H9 (cell line): Measurements from ENCODE around the gene TNP2. TPM values are rescaled to one million over a fixed set of nuclear protein-coding genes. Genes with fewer than 3 reads are reported as not detected.

Experiments
- DNase-seq: peaks from one replicate; pipeline ENCODE4 v3.0.0-alpha.2; 2017
- H2AFZ ChIP-seq: one replicate; pipeline ENCODE4 v1.6.1; 2013; ENCODE audit warnings: mild to moderate bottlenecking, low read length, control low read depth, moderate library complexity
- H2AK5ac ChIP-seq: 2 replicates; pipeline ENCODE4 v1.6.1; 2013; ENCODE audit warnings: low read length, control low read depth, mixed read lengths; ENCODE audit not compliant: insufficient read length
- H2BK120ac ChIP-seq: one replicate; pipeline ENCODE4 v1.6.1; 2013; ENCODE audit warnings: low read depth, mild to moderate bottlenecking, low read length, control low read depth, inconsistent platforms; ENCODE audit not compliant: poor library complexity, severe bottlenecking
- H2BK12ac ChIP-seq: 2 replicates; pipeline ENCODE4 v1.6.1; 2013; ENCODE audit warnings: low read length, control low read depth, mixed read lengths, low read depth; ENCODE audit not compliant: insufficient read length
- H2BK15ac ChIP-seq: 2 replicates; pipeline ENCODE4 v1.6.1; 2013; ENCODE audit warnings: low read depth, low read length, control low read depth
- H2BK20ac ChIP-seq: one replicate; pipeline ENCODE4 v1.6.1; 2013; ENCODE audit warnings: low read depth, mild to moderate bottlenecking, low read length, control low read depth, inconsistent platforms; ENCODE audit not compliant: poor library complexity, severe bottlenecking
- H2BK5ac ChIP-seq: 2 replicates; pipeline ENCODE4 v1.6.1; 2013; ENCODE audit warnings: low read length, control low read depth, mixed read lengths; ENCODE audit not compliant: insufficient read length
- H3K14ac ChIP-seq: 2 replicates; pipeline ENCODE4 v1.6.1; 2013; ENCODE audit warnings: low read length, control low read depth; ENCODE audit not compliant: insufficient read depth
- H3K18ac ChIP-seq: 2 replicates; pipeline ENCODE4 v1.6.1; 2013; ENCODE audit warnings: low read depth, mild to moderate bottlenecking, mixed read lengths, low read length, control low read depth; ENCODE audit not compliant: insufficient read length
- H3K23ac ChIP-seq: 2 replicates; pipeline ENCODE4 v1.6.1; 2013; ENCODE audit warnings: low read length, control low read depth, mixed read lengths, low read depth; ENCODE audit not compliant: insufficient read length
- H3K23me2 ChIP-seq: 2 replicates; pipeline ENCODE4 v1.6.1; 2013; ENCODE audit warnings: low read depth, mild to moderate bottlenecking, mixed read lengths, low read length, control low read depth; ENCODE audit not compliant: insufficient read length, poor library complexity, severe bottlenecking
- H3K27ac ChIP-seq: 2 replicates; pipeline ENCODE4 v1.5.1; 2013; ENCODE audit warnings: low read length, control low read depth, mixed read lengths, low read depth; ENCODE audit not compliant: insufficient read length
- H3K27me3 ChIP-seq: 2 replicates; pipeline ENCODE4 v1.6.1; 2013; ENCODE audit warnings: low read length, control low read depth, inconsistent platforms; ENCODE audit not compliant: insufficient read depth
- H3K4ac ChIP-seq: 2 replicates; pipeline ENCODE4 v1.6.1; 2013; ENCODE audit warnings: low read depth, mild to moderate bottlenecking, control low read depth, inconsistent platforms, low read length, moderate library complexity
- H3K4me1 ChIP-seq: 2 replicates; pipeline ENCODE4 v1.6.1; 2013; ENCODE audit warnings: low read length, control low read depth, inconsistent platforms; ENCODE audit not compliant: insufficient read depth
- H3K4me2 ChIP-seq: 2 replicates; pipeline ENCODE4 v1.6.1; 2013; ENCODE audit warnings: low read length, control low read depth, mixed read lengths; ENCODE audit not compliant: insufficient read length, insufficient read depth
- H3K56ac ChIP-seq: 2 replicates; pipeline ENCODE4 v1.6.1; 2013; ENCODE audit warnings: low read depth, mild to moderate bottlenecking, mixed read lengths, low read length, control low read depth; ENCODE audit not compliant: insufficient read length
- H3K79me1 ChIP-seq: 2 replicates; pipeline ENCODE4 v1.6.1; 2013; ENCODE audit warnings: low read depth, mild to moderate bottlenecking, moderate library complexity, low read length, control low read depth, inconsistent platforms; ENCODE audit not compliant: insufficient read depth, poor library complexity, severe bottlenecking
- H3K79me2 ChIP-seq: 2 replicates; pipeline ENCODE4 v1.6.1; 2013; ENCODE audit warnings: low read length, control low read depth, inconsistent platforms; ENCODE audit not compliant: insufficient read depth
- H3K9ac ChIP-seq: 2 replicates; pipeline ENCODE4 v1.6.1; 2013; ENCODE audit warnings: low read length, control low read depth, mixed read lengths; ENCODE audit not compliant: insufficient read length; ENCODE audit errors: extremely low read depth
- H3K9me3 ChIP-seq: one replicate; pipeline ENCODE4 v1.6.1; 2013; ENCODE audit warnings: low read depth, low read length, inconsistent platforms; ENCODE audit not compliant: control insufficient read depth
- H3T11ph ChIP-seq: one replicate; pipeline ENCODE4 v1.6.1; 2013; ENCODE audit warnings: mild to moderate bottlenecking, low read length, control low read depth, inconsistent platforms
- H4K20me1 ChIP-seq: one replicate; pipeline ENCODE4 v1.6.1; 2013; ENCODE audit not compliant: control insufficient read depth, insufficient read length, insufficient read depth
- H4K5ac ChIP-seq: 2 replicates; pipeline ENCODE4 v1.6.1; 2013; ENCODE audit warnings: low read depth, mild to moderate bottlenecking, mixed read lengths, low read length, control low read depth; ENCODE audit not compliant: insufficient read length
- H4K8ac ChIP-seq: replicated peaks from 2 replicates; pipeline ENCODE4 v1.6.1; 2013; ENCODE audit warnings: low read length, control low read depth, mixed read lengths, low read depth; ENCODE audit not compliant: insufficient read length
- H4K91ac ChIP-seq: 2 replicates; pipeline ENCODE4 v1.6.1; 2013; ENCODE audit warnings: low read depth, mild to moderate bottlenecking, moderate library complexity, mixed read lengths, low read length, control low read depth; ENCODE audit not compliant: insufficient read length
- H3K27ac Mint-ChIP-seq, 3 experiments: 2 replicates in 2 of 3; 3 replicates in 1 of 3; pipeline ENCODE4 v1.8.0; 2020 to 2021; ENCODE audit warnings: mixed read lengths in 3 of 3, mild to moderate bottlenecking in 1 of 3, moderate library complexity in 1 of 3
- H3K27me3 Mint-ChIP-seq: 2 replicates; pipeline ENCODE4 v1.8.0; 2021; ENCODE audit warnings: low read depth, mild to moderate bottlenecking, moderate library complexity, mixed read lengths
- H3K36me3 Mint-ChIP-seq, 3 experiments: 2 replicates in 2 of 3; 3 replicates in 1 of 3; pipeline ENCODE4 v1.8.0; 2020 to 2021; ENCODE audit warnings: low read depth in 3 of 3, mixed read lengths in 3 of 3; ENCODE audit not compliant: insufficient read depth in 1 of 3
- H3K4me1 Mint-ChIP-seq, 2 experiments: 2 replicates each; pipeline ENCODE4 v1.8.0; 2020; ENCODE audit warnings: mixed read lengths in 2 of 2
- H3K4me3 Mint-ChIP-seq, 2 experiments: 2 replicates in 1 of 2; 3 replicates in 1 of 2; pipeline ENCODE4 v1.8.0; 2020 to 2021; ENCODE audit warnings: mild to moderate bottlenecking in 2 of 2, mixed read lengths in 2 of 2, moderate library complexity in 1 of 2
- H3K9me3 Mint-ChIP-seq, 2 experiments: 2 replicates in 1 of 2; 3 replicates in 1 of 2; pipeline ENCODE4 v1.8.0; 2020; ENCODE audit warnings: mild to moderate bottlenecking in 2 of 2, mixed read lengths in 2 of 2, moderate library complexity in 1 of 2
- WGBS: extraction: QIAGEN DNeasy Blood & Tissue Kit; methylation state at CpG from one replicate; pipeline ENCODE4 v1.1.7; 2013; ENCODE audit warnings: missing lambda C conversion rate, low lambda C conversion rate, mixed read lengths; ENCODE audit not compliant: insufficient read length; ENCODE audit errors: extremely low coverage; 5-methylcytosine and 5-hydroxymethylcytosine counted together
- total RNA-seq: library from RNA; stranded (reverse); gene quantifications from 2 replicates; pipeline ENCODE4 v1.2.1, GENCODE V29; 2021
- TF ChIP-seq, protein P1 (sequence below): fragments of 200-600 bp; sonication (generic); conservative IDR thresholded peaks from 3 replicates; pipeline ENCODE4 v1.8.0; 2021; ENCODE audit warnings: antibody characterized with exemption, mild to moderate bottlenecking

The TNP2 gene
- total RNA-seq, 1 experiment from 2014 or later = not detected

DNA sequence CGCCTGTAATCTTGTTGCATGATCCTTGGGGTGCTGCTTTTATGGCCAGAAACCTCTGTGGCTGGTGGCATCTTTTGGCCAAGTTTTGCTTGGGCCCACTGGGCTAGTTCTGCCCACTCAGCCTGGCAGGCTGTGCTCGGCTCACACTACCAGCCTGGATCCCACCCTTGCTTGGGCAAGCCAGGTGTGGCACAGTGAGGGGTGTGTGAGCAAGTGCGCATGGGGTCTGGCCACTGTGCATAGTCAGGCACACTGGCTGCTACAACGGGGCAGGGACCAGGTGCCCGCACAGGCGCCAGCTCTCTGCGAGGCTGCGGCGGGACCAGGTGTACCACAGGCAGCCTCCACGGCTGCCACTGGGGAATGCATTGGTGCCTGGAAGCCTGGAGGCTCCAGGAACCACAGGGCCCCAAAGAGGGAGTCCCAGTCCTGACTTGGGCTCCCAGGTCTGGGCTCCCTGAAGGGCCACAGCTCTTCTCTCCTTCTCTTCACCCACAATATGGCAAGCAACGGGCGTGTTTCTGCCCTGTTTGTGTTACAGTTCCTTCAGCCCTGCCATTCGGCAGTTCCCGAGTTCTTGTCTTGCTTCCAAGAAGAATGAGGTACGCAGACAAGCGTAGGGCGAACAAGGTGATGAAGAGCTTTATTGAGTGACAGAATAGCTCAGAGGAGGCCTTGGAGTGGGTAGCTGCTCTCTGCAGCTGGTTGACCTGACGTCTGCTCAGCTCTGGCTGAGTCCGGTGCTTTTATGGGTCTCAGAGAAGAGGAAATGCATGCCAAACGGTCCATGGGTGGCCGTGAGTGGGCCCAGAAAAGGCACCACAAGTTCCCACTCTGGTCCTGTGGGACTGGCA is 38.7 kb upstream of the TNP2 start:
- Histone ChIP-seq H2AK5ac (no peak overlapping the region), H2BK12ac (no peak overlapping the region), H3K56ac (no peak overlapping the region), H3K27ac (no peak overlapping the region), H2BK5ac (no peak overlapping the region), H3K4me1 (no peaks in the 10 kb centered on the region; the same call in 1 of the 2 replicates), H3K9ac (no peak overlapping the region), H3K79me1 (no peaks in the 10 kb centered on the region), H4K8ac (no peak overlapping the region), H2BK15ac (no peak overlapping the region), H4K91ac (no peak overlapping the region), H3T11ph (no peak overlapping the region), H3K4ac (no peak overlapping the region), H3K18ac (no peak overlapping the region), H2BK120ac (no peak overlapping the region), H3K14ac (no peak overlapping the region), H2AFZ (no peak overlapping the region), H3K9me3 (no peaks in the 10 kb centered on the region), H3K4me2 (no peak overlapping the region), H4K5ac (no peak overlapping the region), H3K79me2 (0 out of 2 replicates have a peak, but pooled peaks cover 2% of the 10 kb centered on the region), H3K23me2 (no peaks in the 10 kb centered on the region), H4K20me1 (no peaks in the 10 kb centered on the region), H3K27me3 (no peaks in the 10 kb centered on the region), H2BK20ac (no peak overlapping the region), H3K23ac (no peak overlapping the region)
- no peak overlapping the region for H3K27ac Mint-ChIP-seq
- H3K4me3 Mint-ChIP-seq = no peak overlapping the region
- DNase-seq = no peak
- peaks cover 0 to 1% (median 0%) of the 10 kb centered on the region in 3 experiments; a peak in 1 of 7 replicates for H3K36me3 Mint-ChIP-seq
- no CpG with 5 or more reads among the region's 21 CpGs for WGBS
- no peaks in the 10 kb centered on the region; a peak in 1 of 5 replicates for H3K9me3 Mint-ChIP-seq
- peaks cover 15 to 18% of the 10 kb centered on the region in 2 experiments for H3K4me1 Mint-ChIP-seq
- no peaks in the 10 kb centered on the region; the same call in 1 of the 2 replicates for H3K27me3 Mint-ChIP-seq
- TF ChIP-seq, protein P1, sequence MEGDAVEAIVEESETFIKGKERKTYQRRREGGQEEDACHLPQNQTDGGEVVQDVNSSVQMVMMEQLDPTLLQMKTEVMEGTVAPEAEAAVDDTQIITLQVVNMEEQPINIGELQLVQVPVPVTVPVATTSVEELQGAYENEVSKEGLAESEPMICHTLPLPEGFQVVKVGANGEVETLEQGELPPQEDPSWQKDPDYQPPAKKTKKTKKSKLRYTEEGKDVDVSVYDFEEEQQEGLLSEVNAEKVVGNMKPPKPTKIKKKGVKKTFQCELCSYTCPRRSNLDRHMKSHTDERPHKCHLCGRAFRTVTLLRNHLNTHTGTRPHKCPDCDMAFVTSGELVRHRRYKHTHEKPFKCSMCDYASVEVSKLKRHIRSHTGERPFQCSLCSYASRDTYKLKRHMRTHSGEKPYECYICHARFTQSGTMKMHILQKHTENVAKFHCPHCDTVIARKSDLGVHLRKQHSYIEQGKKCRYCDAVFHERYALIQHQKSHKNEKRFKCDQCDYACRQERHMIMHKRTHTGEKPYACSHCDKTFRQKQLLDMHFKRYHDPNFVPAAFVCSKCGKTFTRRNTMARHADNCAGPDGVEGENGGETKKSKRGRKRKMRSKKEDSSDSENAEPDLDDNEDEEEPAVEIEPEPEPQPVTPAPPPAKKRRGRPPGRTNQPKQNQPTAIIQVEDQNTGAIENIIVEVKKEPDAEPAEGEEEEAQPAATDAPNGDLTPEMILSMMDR = no peak
